HG03442 (cell line): ENCODE data around the gene ZNRF3.

Experiments
- ATAC-seq: cut with Tn5 transposase; IDR thresholded peaks from one replicate; pipeline ENCODE4 v1.9.1; 2021; ENCODE audit warnings: mild to moderate bottlenecking, moderate library complexity; ENCODE audit not compliant: unreplicated experiment

ZNRF3 gene

DNA sequence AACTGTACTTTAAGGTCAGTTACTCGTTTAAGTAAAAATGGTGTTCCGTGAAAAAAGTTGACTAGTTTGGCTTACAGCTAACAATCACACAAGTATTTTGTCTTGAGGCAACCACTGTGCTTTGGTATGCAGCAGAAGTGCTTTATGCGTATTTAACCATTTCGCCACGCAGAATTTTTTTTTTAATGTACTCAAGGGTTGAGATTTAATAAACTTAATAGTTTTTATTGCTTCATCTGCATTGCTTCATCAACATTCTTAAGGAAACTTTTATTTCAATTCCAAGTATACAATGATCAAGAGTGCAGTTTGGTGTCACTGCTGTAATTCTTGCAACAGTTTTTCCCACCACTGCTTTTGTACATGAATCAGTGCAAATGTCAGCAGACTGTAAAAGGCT lies 66.4 kb downstream of the ZNRF3 start:
- ATAC-seq = no peak

GRCh38 chr22:28950617-28951411 lies 67.4 kb downstream of the ZNRF3 start:
- ATAC-seq = no peak

GRCh38 chr22:28951530-28951929 lies 68.2 kb downstream of the ZNRF3 start:
- ATAC-seq = no peak

DNA sequence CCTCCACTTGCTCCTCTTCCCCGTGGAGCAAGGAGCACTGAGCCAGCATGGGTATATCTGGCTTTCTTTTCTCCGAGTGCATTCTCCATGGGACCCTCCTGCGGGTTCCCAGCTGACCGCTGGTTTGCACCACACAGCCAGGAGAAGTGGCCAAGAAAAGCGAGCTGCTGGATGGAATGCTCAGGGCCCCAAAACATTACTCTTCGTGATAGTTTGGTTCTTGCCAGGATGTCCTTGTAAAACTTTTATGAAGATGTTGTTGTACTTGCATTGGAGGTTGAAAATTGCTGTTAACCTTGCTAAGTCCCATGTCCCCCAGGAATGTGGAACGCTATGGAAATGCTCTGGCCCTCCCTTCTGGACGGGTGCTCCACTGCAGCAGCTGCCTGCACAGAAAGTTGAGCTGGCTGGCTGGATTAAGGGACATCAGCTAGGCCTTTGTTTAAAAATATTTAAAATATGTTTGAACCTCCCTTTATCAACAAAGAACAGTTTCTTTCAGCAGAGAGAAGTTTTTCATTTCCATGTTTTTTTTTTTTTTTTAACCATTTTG lies 68.7 kb downstream of the ZNRF3 start:
- ATAC-seq = no peak

GRCh38 chr22:28952857-28953256 lies 69.5 kb downstream of the ZNRF3 start:
- no peak for ATAC-seq

DNA sequence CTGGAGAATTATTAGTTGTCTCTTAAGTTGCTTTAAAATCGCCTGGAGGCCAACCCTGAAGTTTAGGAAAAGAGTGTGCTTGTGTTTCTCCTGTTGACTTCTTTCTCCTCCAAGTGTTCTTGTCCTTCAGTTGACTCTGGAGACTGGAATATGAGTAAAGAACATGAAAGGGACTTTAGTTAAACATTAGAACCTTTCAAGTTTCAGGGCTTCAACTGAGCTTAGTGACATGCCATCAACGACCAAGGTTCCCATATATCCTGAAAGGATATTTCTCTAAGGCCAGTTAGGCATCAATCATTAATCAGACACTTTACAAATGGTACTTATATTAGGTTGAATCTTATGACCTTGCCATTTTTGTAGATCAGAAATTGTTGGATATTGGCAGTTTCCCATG lies 70.0 kb downstream of the ZNRF3 start:
- no peak for ATAC-seq

GRCh38 chr22:28953976-28954880 lies 70.9 kb downstream of the ZNRF3 start:
- no peak for ATAC-seq

DNA sequence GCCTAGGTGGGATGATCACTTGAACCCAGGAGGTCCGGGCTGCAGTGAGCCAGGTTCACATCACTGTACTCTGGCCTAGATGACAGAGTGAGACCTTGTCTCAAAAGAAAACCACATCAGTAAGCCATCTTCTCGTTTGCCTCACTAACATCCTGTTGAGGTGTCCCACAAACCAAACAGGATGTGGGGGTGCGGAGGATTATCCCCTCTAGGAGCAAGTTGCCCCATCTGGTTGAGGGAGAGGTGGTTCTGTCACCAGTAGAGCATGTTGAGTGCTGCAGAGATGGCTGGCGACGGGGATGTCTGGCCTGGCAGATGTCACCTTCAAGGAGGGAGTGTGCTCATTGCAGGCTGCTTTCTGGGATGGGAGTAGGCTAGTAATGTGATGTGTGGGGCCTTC lies 72.4 kb downstream of the ZNRF3 start:
- ATAC-seq = no peak

- no peak for ATAC-seq
Observed at GRCh38 chr22:28956506-28956905, 73.1 kb downstream of the ZNRF3 start.

- no peak for ATAC-seq
Observed at GRCh38 chr22:28958611-28959010, 75.2 kb downstream of the ZNRF3 start.

GRCh38 chr22:28962042-28962554 lies 78.7 kb downstream of the ZNRF3 start:
- no peak for ATAC-seq

- no peak for ATAC-seq
Observed at GRCh38 chr22:28963362-28963761, 80.0 kb downstream of the ZNRF3 start.

GRCh38 chr22:28967163-28967665 lies 83.8 kb downstream of the ZNRF3 start:
- no peak for ATAC-seq

DNA sequence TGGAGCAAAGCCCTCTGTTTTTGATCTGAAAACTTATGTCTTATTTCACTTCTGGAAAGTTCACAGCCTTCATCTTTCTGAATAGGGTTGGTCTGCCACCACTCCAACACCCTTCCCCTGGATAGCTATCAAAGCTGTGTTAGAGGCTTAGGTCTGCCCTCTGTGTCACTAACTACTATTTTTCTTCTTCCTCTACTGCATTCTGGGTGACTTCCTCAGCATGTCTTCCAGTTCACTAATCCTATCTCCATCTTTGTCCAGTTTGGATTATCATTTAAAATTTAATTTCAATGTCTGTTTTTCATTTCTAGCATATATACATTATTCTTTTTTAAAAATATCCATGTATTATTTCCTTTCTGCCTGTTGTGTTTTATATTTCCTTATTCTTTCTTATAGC lies 84.6 kb downstream of the ZNRF3 start:
- ATAC-seq = no peak

DNA sequence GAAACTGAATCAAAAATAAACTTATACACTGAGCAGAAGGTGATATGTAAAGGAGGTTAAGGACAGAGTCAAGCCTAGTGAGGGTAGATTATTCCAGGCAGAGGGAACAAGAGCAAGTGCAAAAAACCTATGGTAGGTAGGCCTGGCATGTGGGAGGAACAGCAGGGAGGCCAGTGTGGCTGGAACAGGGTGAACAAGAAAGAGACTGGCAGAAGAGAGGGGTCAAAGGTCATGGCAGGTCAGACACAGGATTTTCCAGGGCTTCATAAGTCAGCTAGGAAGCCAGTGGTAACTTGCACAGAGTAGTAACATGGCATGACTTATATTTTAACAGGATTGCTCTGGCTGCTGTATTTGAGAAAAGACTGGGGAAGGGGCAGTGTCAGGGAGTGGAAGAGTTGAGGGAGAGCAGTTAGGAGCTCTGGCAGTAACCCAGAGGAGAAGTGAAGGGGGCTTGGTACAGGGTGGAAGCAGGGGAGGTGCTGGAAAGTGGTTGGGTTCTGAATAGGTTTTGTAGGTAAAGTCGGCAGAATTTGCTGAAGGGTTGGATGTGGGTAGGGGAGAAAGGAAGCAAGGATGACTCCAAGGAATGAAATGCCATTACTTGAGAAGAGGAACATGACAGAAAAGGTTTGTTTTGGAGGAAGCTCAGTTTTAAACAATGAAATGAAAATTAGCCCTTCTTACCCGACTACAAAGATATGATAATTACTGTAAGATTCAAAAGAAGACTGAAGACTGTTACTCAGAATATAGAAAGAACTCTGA lies 86.2 kb downstream of the ZNRF3 start:
- ATAC-seq = no peak

- ATAC-seq = no peak
Observed at GRCh38 chr22:28973352-28973751, 90.0 kb downstream of the ZNRF3 start.

- ATAC-seq = no peak
Observed at GRCh38 chr22:28977060-28977459, 93.7 kb downstream of the ZNRF3 start.

- ATAC-seq = no peak
Observed at GRCh38 chr22:28977481-28977971, 94.2 kb downstream of the ZNRF3 start.

DNA sequence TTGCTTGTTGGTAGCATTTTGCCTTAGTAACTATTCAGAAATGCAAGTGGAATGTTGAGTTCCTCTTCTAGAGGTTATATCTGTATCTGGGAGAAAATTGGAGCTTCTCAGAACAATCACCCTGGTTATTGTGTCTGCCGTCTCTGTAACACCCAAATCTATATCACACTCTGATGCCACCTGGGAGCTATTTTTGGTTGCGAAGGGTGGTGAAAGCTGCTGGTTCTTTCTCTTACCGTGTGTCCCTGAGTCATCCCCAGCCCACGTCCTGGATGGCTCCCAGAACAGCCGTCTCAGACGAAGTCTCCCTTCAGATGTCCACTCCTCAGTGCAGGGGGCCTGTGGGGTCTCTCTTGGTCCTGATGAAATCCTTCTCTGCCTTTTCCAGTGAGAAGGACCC lies 94.8 kb downstream of the ZNRF3 start:
- no peak for ATAC-seq
